K562 (cell line): ENCODE results near the gene CDK14.

ENCODE experiments used
- CREB3 ChIP-seq: fragments of 450-650 bp; conservative IDR thresholded peaks from 2 replicates; pipeline ENCODE4 v1.6.1; 2016; ENCODE audit warnings: missing genetic modification characterization, low read depth, mild to moderate bottlenecking, missing compliant biosample characterization, moderate library complexity
- CTCF ChIP-seq, 3 experiments: IDR thresholded peaks in 2 of 3; conservative IDR thresholded peaks in 1 of 3; 2 replicates each; pipeline ENCODE4 v1.5.1; 2011 to 2012; ENCODE audit warnings: low read length in 3 of 3, mild to moderate bottlenecking in 3 of 3, control low read depth in 2 of 3, improper control_type of control experiment in 1 of 3, inconsistent platforms in 1 of 3, low read depth in 1 of 3, mixed read lengths in 1 of 3, moderate library complexity in 1 of 3; ENCODE audit not compliant: insufficient read depth in 2 of 3
- IRF1 ChIP-seq: sonication (generic); formaldehyde crosslinking; IDR thresholded peaks from 2 replicates; pipeline ENCODE4 v1.8.0; 2022; ENCODE audit warnings: missing genetic modification reagents, mild to moderate bottlenecking, borderline replicate concordance
- NCOA4 ChIP-seq: fragments of 450-650 bp; IDR thresholded peaks from 2 replicates; pipeline ENCODE4 v1.6.1; 2018; ENCODE audit warnings: mild to moderate bottlenecking; ENCODE audit not compliant: partially characterized antibody
- POLR2A ChIP-seq: fragments of 450-650 bp; conservative IDR thresholded peaks from 2 replicates; pipeline ENCODE4 v1.6.1; 2016
- RBM25 ChIP-seq: fragments of 200-400 bp; formaldehyde crosslinking; IDR thresholded peaks from 2 replicates; pipeline ENCODE4 v1.6.1; 2018; ENCODE audit warnings: low read length, low read depth, moderate library complexity; ENCODE audit not compliant: severe bottlenecking
- TAF1 ChIP-seq: IDR thresholded peaks from 2 replicates; pipeline ENCODE4 v1.6.1; 2011; ENCODE audit warnings: mild to moderate bottlenecking, low read length, moderate library complexity; ENCODE audit not compliant: insufficient read depth, control insufficient read depth, severe bottlenecking; ENCODE audit errors: extremely low read depth
- ZNF75A ChIP-seq: fragments of 450-650 bp; formaldehyde crosslinking; IDR thresholded peaks from 2 replicates; pipeline ENCODE4 v1.4.0; 2020; ENCODE audit warnings: mild to moderate bottlenecking

GRCh38 chr7:91243591-91244301 lies 647.6 kb downstream of the CDK14 start:
- TF ChIP-seq NCOA4 (no peak), IRF1 (CRISPR knock-in tag) (no peak), ZNF75A (CRISPR knock-in tag) (no peak), RBM25 (peak; percentile 82), TAF1 (no peak), CREB3 (tag) (no peak), POLR2A (no peak), CTCF (IDR thresholded peaks at IDR 0.05 in 2 of 3, conservative IDR thresholded peaks at IDR 0.05 in 1 of 3; ENCODE audit: insufficient read depth in 2 of 3, low read depth in 1 of 3, low read length in 3 of 3) (no peak)
